IPS DF 4.7 (cell line): Measurements from ENCODE around the gene SLC26A11.
"Not testable (repeated sequence)": the region's sequence is repeated elsewhere in the genome, so short reads cannot be mapped to it uniquely, and the experiment has no call there.

Source experiments
- DNase-seq: peaks from one replicate; pipeline ENCODE4 v3.0.0-alpha.2; 2013; ENCODE audit warnings: low spot score; ENCODE audit errors: extremely low read depth

The SLC26A11 gene

GRCh38 chr17:80281516-80281915, 61.3 kb downstream of the SLC26A11 start:
- DNase-seq = no peak

- no peak for DNase-seq
Measured at GRCh38 chr17:80283116-80283852, 63.1 kb downstream of the SLC26A11 start.

DNA sequence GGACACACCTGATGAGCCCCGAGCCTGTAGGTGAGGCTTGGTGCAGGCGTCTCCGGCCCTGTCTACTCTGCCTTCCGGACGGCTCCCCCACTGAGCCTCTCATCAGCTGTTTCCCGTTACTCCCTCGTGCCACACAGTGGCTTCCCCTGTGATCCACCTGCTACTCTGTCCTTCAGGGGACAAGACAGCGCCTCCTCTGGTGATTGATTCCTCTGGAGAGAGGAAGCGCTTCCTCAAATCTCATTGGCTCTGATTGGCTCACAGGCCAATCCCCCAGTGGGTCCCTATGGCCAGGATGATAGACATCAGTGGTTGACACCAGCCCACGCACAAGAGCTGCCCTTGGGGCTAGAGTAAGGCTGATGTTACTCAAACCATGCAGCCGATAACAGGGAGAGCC, 64.4 kb downstream of the SLC26A11 start:
- no peak for DNase-seq

GRCh38 chr17:80285237-80285920, 65.2 kb downstream of the SLC26A11 start:
- DNase-seq = no peak

- no peak for DNase-seq
Measured at GRCh38 chr17:80286638-80286960, 66.4 kb downstream of the SLC26A11 start.

DNA sequence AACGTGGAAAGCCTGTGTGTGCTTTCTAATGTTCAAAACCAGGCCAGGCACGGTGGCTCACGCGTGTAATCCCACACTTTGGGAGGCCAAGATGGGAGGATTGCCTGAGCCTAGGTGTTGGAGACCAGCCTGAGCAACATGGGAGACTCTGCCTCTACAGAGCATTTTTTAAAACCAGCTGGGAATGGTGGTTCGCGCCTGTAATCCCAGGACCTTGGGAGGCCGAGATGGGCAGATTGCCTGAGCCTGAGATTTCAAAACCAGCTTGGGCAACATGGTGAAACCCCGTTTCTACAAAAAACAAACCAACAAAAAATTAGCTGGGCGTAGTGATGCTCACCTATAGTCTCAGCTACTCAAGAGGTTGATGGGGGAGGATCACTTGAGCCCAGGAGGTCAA, 66.8 kb downstream of the SLC26A11 start:
- DNase-seq = no peak

- DNase-seq = no peak
Measured at GRCh38 chr17:80287806-80288567, 67.8 kb downstream of the SLC26A11 start.

GRCh38 chr17:80289616-80290015, 69.4 kb downstream of the SLC26A11 start:
- no peak for DNase-seq

DNA sequence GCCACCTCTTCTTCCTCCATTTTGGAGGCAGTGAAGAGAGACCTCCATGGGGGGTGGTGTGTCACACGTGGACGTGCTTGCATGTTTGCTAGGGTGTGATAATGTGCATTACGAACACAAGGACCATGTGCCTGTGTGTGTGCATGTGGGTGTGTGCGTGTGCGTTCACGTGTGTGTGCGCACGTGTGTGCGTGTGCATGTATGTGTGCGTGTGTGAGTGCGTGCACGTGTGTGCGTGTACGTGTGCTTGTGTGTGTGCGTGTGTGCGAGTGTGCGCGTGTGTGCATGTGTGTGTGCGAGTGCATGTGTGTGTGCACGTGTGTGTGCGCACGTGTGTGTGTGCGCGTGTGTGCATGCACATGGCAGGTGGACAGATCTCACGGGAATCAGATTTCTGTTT, 69.9 kb downstream of the SLC26A11 start:
- no peak for DNase-seq

DNA sequence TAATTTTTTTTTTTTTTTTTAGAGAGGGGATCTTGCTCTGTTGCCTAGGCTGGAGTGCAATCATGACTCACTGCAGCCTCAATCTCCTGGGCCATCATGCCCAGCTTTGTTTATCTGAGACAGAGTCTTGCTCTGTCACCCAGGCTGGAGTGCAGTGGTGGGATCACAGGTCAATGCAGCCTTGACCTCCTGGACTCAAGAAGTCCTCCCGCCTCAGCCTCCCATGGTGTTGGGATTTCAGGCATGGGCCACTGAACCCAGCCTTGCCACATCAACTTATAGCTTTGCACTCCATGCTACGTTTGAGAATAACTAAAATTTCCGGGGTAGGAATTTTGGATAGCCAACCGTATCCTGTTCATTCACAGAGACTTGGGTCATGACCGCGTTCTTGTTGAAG, 71.0 kb downstream of the SLC26A11 start:
- DNase-seq = no peak

GRCh38 chr17:80291691-80292487, 71.7 kb downstream of the SLC26A11 start:
- no peak for DNase-seq

DNA sequence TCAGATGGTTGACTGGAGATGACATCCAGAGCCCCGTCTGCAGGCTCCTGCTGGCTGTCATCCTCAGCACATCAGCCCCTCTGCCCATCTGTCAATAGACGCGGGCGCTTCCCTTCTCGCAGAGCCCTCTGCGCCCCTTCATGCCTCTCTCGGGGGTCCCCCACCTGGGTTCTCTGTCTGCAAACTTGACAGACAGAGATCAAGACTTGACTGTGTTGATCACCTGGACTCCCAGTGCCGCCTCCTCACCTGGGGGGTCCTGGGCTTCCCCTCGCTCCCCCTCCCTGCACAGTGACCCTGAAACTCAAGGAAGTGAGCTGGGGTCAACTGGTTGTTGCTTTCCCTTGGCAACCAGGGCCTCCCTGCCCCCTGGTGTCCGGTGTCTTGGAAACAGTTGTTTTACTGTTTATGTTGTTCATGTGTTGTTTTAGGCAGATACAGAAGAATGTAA, 72.3 kb downstream of the SLC26A11 start:
- DNase-seq = no peak

DNA sequence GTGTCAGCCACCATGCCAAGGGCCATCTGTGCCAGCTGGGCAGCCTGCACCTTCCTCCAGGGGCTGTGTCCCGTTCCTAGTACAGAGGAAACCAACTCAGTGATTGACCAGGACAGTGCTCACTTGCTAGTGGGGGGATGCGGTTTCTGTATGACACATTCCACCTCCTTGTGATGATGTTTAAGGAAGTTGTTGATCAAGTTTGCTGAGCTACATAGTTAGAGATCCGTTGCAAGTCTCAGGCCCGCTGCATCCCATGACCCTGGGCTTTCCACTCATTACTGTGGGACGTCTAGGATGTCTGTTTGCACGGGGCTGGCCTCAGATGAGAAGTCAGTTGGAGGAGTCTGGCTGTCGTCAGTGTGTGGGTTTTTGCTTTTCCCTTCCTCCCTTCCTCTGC, 74.0 kb downstream of the SLC26A11 start:
- DNase-seq = no peak

DNA sequence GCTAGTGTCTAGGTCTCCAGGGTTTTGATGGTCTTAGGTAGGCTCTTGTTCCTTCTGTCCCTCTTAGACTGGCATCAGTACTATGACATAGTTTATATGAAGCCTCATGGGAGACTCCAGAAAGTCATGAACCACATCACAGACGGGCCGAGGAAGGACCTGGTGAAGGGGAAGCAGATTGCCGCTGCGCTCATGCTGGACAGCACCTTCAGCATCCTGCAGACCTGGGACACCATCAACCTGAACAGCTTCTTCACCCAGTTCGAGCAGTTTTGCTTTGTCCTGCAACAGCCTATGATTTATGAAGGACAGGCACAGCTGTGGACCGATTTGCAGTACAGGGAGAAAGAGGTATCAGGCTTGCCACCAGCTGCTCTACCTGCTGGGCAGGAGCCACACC, 74.4 kb downstream of the SLC26A11 start:
- DNase-seq = no peak

- DNase-seq = no peak
Measured at GRCh38 chr17:80295146-80295545, 74.9 kb downstream of the SLC26A11 start.

GRCh38 chr17:80295559-80295958, 75.3 kb downstream of the SLC26A11 start:
- no peak for DNase-seq

DNA sequence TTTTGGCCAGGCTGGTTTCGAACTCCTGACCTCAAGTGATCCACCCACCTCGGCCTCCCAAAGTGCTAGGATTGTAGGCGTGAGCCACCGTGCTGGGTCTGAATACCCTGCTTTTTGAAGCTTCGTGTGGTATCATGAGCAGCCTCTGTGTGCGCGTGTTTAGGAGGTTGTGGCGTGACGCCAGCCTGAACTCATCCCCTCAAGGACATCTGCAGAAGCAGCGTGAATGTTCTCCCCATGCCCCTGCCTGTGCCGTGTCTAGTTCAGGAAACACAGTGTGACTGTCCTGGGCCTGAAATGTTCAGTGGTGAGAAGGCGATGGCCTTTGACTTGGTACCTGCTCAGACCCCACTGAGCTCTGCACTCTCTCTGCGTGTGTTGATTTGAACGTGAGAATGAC, 76.0 kb downstream of the SLC26A11 start:
- DNase-seq = no peak

DNA sequence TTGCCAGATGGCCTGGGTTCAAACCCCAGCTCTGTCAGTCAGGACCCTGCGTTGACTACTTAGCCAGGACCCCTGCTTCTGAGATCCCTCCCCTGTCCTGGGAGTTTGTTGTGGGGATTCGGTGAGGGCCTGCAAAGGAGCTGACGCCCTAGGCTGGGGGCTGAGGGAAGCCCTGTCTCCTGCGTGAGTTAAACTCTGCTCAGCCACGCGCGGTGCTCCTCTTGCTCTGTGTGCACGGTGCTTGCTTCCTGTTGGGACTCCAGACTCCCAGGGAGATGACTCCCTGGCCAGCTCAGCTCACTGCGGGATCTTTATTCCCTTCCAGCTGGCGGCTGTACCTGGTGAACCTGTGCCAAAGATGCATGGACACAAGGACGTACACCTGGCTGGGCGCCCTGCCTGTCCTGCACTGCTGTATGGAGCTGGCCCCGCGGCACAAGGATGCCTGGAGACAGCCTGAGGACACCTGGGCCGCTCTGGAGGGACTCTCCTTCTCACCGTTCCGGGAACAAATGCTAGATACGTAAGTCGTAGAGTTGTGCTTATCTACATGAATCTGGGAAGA, 77.9 kb downstream of the SLC26A11 start:
- DNase-seq = no peak

GRCh38 chr17:80299350-80300100, 79.3 kb downstream of the SLC26A11 start:
- DNase-seq = not testable (repeated sequence)

GRCh38 chr17:80300756-80301155, 80.5 kb downstream of the SLC26A11 start:
- not testable (repeated sequence) for DNase-seq
